HG02588 (cell line): Measurements from ENCODE around the gene C5orf47.

ENCODE experiments used
- ATAC-seq: cut with Tn5 transposase; IDR thresholded peaks from one replicate; pipeline ENCODE4 v1.9.1; 2021; ENCODE audit warnings: mild to moderate bottlenecking, moderate library complexity; ENCODE audit not compliant: unreplicated experiment

C5orf47 gene

GRCh38 chr5:174022384-174023095 is 33.6 kb downstream of the C5orf47 start:
- ATAC-seq, result no peak

GRCh38 chr5:174030286-174030685 is 41.3 kb downstream of the C5orf47 start:
- ATAC-seq, result no peak

GRCh38 chr5:174044466-174045254 is 55.7 kb downstream of the C5orf47 start:
- no peak for ATAC-seq

- peak; percentile 85 for ATAC-seq
Observed at GRCh38 chr5:174045470-174046025, 56.6 kb downstream of the C5orf47 start, which contains the start of gene NSG2. TSS of gene NSG2 (plus strand) at chr5:174045706. CDS start at chr5:174046756, 1,050 bp downstream.

GRCh38 chr5:174046558-174046957 is 57.6 kb downstream of the C5orf47 start:
- ATAC-seq, result no peak

GRCh38 chr5:174047472-174048099 is 58.6 kb downstream of the C5orf47 start:
- no peak for ATAC-seq

- ATAC-seq, result no peak
Observed at GRCh38 chr5:174052636-174053035, 63.7 kb downstream of the C5orf47 start.

- no peak for ATAC-seq
Observed at GRCh38 chr5:174053905-174054304, 64.9 kb downstream of the C5orf47 start.
